HepG2 (cell line): ENCODE measurements around the gene LPIN3. TPM values are rescaled to one million over a fixed set of nuclear protein-coding genes. Genes with fewer than 3 reads are reported as not detected.

Source experiments
- ATAD3A ChIP-seq: sonication (generic); formaldehyde crosslinking; IDR thresholded peaks from 2 replicates; pipeline ENCODE4 v1.4.0; 2020; ENCODE audit warnings: missing genetic modification reagents
- DDIT3 ChIP-seq: sonication (generic); formaldehyde crosslinking; IDR thresholded peaks from 2 replicates; pipeline ENCODE4 v1.4.0; 2020; ENCODE audit warnings: mild to moderate bottlenecking, missing genetic modification reagents
- EP300 ChIP-seq, 3 experiments: sonication (generic) in 1 of 3; formaldehyde crosslinking in 1 of 3; IDR thresholded peaks; 2 replicates each; pipeline versions ENCODE4 v1.5.1 to v1.6.1; 2011 to 2020; ENCODE audit warnings: low read depth in 2 of 3, low read length in 2 of 3, borderline replicate concordance in 1 of 3, improper control_type of control experiment in 1 of 3, mild to moderate bottlenecking in 1 of 3, missing genetic modification reagents in 1 of 3, moderate library complexity in 1 of 3
- IKZF4 ChIP-seq: sonication (generic); formaldehyde crosslinking; IDR thresholded peaks from 2 replicates; pipeline ENCODE4 v1.5.1; 2020; ENCODE audit warnings: borderline replicate concordance, mild to moderate bottlenecking, low read depth, missing genetic modification reagents; ENCODE audit errors: not compliant biosample characterization
- KLF13 ChIP-seq: sonication (generic); formaldehyde crosslinking; IDR thresholded peaks from 2 replicates; pipeline ENCODE4 v1.4.0; 2020; ENCODE audit warnings: mild to moderate bottlenecking, missing genetic modification reagents
- KLF16 ChIP-seq, 2 experiments: sonication (generic) in 1 of 2; formaldehyde crosslinking in 1 of 2; IDR thresholded peaks; 2 replicates each; pipeline versions ENCODE4 v1.6.1 to v1.8.0; 2016 to 2023; ENCODE audit warnings: missing genetic modification reagents in 2 of 2, missing compliant biosample characterization in 1 of 2
- NRL ChIP-seq: sonication (generic); formaldehyde crosslinking; IDR thresholded peaks from 2 replicates; pipeline ENCODE4 v1.5.0; 2020; ENCODE audit warnings: missing genetic modification reagents, mild to moderate bottlenecking, moderate library complexity, borderline replicate concordance
- SMAD3 ChIP-seq: sonication (generic); formaldehyde crosslinking; IDR thresholded peaks from 2 replicates; pipeline ENCODE4 v1.4.0; 2020; ENCODE audit warnings: missing genetic modification reagents
- SP1 ChIP-seq, 2 experiments: fragments of 450-650 bp in 1 of 2; sonication (generic) in 1 of 2; formaldehyde crosslinking in 1 of 2; IDR thresholded peaks; 2 replicates each; pipeline versions ENCODE4 v1.4.0 to v1.6.1; 2016 to 2020; ENCODE audit warnings: missing genetic modification reagents in 1 of 2
- TBP ChIP-seq: sonication (generic); formaldehyde crosslinking; IDR thresholded peaks from 2 replicates; pipeline ENCODE4 v1.5.0; 2020; ENCODE audit warnings: missing genetic modification reagents
- TEAD2 ChIP-seq: sonication (generic); formaldehyde crosslinking; IDR thresholded peaks from 2 replicates; pipeline ENCODE4 v1.9.0; 2021; ENCODE audit warnings: missing genetic modification reagents
- TP53 ChIP-seq: sonication (generic); formaldehyde crosslinking; conservative IDR thresholded peaks from 2 replicates; pipeline ENCODE4 v1.4.0; 2020; ENCODE audit warnings: missing genetic modification reagents
- ZNF263 ChIP-seq: sonication (generic); formaldehyde crosslinking; IDR thresholded peaks from 2 replicates; pipeline ENCODE4 v1.4.0; 2020; ENCODE audit warnings: missing genetic modification reagents
- ZNF333 ChIP-seq: sonication (generic); formaldehyde crosslinking; IDR thresholded peaks from 2 replicates; pipeline ENCODE4 v1.4.0; 2020; ENCODE audit warnings: mild to moderate bottlenecking, missing genetic modification reagents, borderline replicate concordance
- ZNF362 ChIP-seq: sonication (generic); formaldehyde crosslinking; IDR thresholded peaks from 2 replicates; pipeline ENCODE4 v1.4.0; 2020; ENCODE audit warnings: missing genetic modification reagents, mild to moderate bottlenecking, borderline replicate concordance
- ZNF562 ChIP-seq: sonication (generic); formaldehyde crosslinking; IDR thresholded peaks from 2 replicates; pipeline ENCODE4 v1.8.0; 2022; ENCODE audit warnings: missing genetic modification reagents, borderline replicate concordance
- ZNF7 ChIP-seq: IDR thresholded peaks from 2 replicates; pipeline ENCODE4 v1.6.1; 2016; ENCODE audit warnings: missing biosample characterization, missing genetic modification reagents
- ZNF749 ChIP-seq: sonication (generic); formaldehyde crosslinking; IDR thresholded peaks from 2 replicates; pipeline ENCODE4 v1.8.0; 2022; ENCODE audit warnings: mild to moderate bottlenecking, missing genetic modification reagents, moderate library complexity, borderline replicate concordance
- ZNF883 ChIP-seq: sonication (generic); formaldehyde crosslinking; IDR thresholded peaks from 2 replicates; pipeline ENCODE4 v1.5.1; 2020; ENCODE audit warnings: mild to moderate bottlenecking, missing genetic modification reagents; ENCODE audit errors: not compliant biosample characterization
- polyA plus RNA-seq, 8 experiments: library from polyadenylated mRNA; depleted of rRNA in 3 of 8; stranded (reverse) in 7 of 8; unstranded in 1 of 8; fragments of >200 nt; fragmentation: Illumina TruSeq in 4 of 8; extraction: Trizol in 4 of 8; gene quantifications; 2 replicates each; pipeline versions ENCODE4 v1.2.1 to v1.2.3, GENCODE V29; 2011 to 2016; ENCODE audit warnings: low read depth in 4 of 8, missing spikeins in 1 of 8, mixed read lengths in 1 of 8; ENCODE audit not compliant: insufficient read depth in 1 of 8
- total RNA-seq, 5 experiments: library from RNA; depleted of rRNA; stranded (reverse); fragments of >200 nt; fragmentation: Illumina TruSeq; extraction: Trizol; gene quantifications; 2 replicates each; pipeline ENCODE4 v1.2.3, GENCODE V29; 2016; ENCODE audit warnings: low read depth in 1 of 5
- TF ChIP-seq, protein P1 (sequence below), 2 experiments: sonication (generic) in 1 of 2; formaldehyde crosslinking in 1 of 2; IDR thresholded peaks; 2 replicates each; pipeline versions ENCODE4 v1.5.1 to v1.6.1; 2011 to 2020; ENCODE audit warnings: borderline replicate concordance in 1 of 2, low read depth in 1 of 2, low read length in 1 of 2, mild to moderate bottlenecking in 1 of 2, missing genetic modification reagents in 1 of 2, moderate library complexity in 1 of 2
- TF ChIP-seq, protein P2 (sequence below), 2 experiments: fragments of 450-650 bp in 1 of 2; sonication (generic) in 1 of 2; formaldehyde crosslinking; IDR thresholded peaks; 2 replicates each; pipeline versions ENCODE4 v1.5.0 to v1.8.0; 2020 to 2022; ENCODE audit warnings: mild to moderate bottlenecking in 1 of 2, missing genetic modification reagents in 1 of 2

LPIN3 gene
- total and polyA plus RNA-seq, 2 of the 13 experiments (the other 11 are each of a cell fraction or from before 2014, with no cell fraction given), result 14.2 to 28.6 TPM

GRCh38 chr20:41316602-41317545 lies 23.7 kb upstream of the LPIN3 start (continued):
- TF ChIP-seq TP53 (CRISPR knock-in tag) (no peak), NRL (CRISPR knock-in tag) (peak; percentile 93; the same call in 1 of the 2 replicates), ZNF362 (peak; percentile 40; the same call in 1 of the 2 replicates), EP300 (IDR thresholded peaks at IDR 0.05; ENCODE audit: low read depth in 2 of 2, low read length in 2 of 2) (no peak), EP300 (CRISPR knock-in tag; IDR thresholded peaks at IDR 0.05; ENCODE audit: borderline replicate concordance) (no peak), DDIT3 (CRISPR knock-in tag) (no peak), ZNF562 (no peak), ZNF749 (CRISPR knock-in tag) (peak; percentile 68; the same call in 1 of the 2 replicates), TBP (CRISPR knock-in tag) (no peak), IKZF4 (CRISPR knock-in tag) (peak; percentile 56), ZNF883 (CRISPR knock-in tag) (peak; percentile 93), SMAD3 (CRISPR knock-in tag) (no peak), TEAD2 (CRISPR knock-in tag) (no peak), KLF16 (CRISPR knock-in tag; IDR thresholded peaks at IDR 0.05) (no peak; a peak in 1 of 4 replicates), KLF13 (CRISPR knock-in tag) (no peak), ATAD3A (CRISPR knock-in tag) (no peak), ZNF7 (CRISPR knock-in tag) (0 out of 2 replicates have a peak, but pooled peaks have one; percentile 5), ZNF333 (CRISPR knock-in tag) (no peak; the same call in 1 of the 2 replicates), ZNF263 (no peak), SP1 (IDR thresholded peaks at IDR 0.05) (no peak), SP1 (CRISPR knock-in tag; IDR thresholded peaks at IDR 0.05) (peak; percentile 55; the same call in 1 of the 2 replicates)
- TF ChIP-seq, protein P1, sequence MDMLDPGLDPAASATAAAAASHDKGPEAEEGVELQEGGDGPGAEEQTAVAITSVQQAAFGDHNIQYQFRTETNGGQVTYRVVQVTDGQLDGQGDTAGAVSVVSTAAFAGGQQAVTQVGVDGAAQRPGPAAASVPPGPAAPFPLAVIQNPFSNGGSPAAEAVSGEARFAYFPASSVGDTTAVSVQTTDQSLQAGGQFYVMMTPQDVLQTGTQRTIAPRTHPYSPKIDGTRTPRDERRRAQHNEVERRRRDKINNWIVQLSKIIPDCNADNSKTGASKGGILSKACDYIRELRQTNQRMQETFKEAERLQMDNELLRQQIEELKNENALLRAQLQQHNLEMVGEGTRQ (IDR thresholded peaks at IDR 0.05; ENCODE audit: low read depth, low read length), result no peak
- TF ChIP-seq, protein P1 (CRISPR knock-in tag; IDR thresholded peaks at IDR 0.05; ENCODE audit: borderline replicate concordance), result no peak
- TF ChIP-seq, protein P2, sequence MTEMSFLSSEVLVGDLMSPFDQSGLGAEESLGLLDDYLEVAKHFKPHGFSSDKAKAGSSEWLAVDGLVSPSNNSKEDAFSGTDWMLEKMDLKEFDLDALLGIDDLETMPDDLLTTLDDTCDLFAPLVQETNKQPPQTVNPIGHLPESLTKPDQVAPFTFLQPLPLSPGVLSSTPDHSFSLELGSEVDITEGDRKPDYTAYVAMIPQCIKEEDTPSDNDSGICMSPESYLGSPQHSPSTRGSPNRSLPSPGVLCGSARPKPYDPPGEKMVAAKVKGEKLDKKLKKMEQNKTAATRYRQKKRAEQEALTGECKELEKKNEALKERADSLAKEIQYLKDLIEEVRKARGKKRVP (CRISPR knock-in tag; IDR thresholded peaks at IDR 0.05), result peak in 1 of 2 experiments; percentile 76; a peak in 1 of 4 replicates
